ENCODE results near the gene DNAH8. TPM values are rescaled to one million over a fixed set of nuclear protein-coding genes. Genes with fewer than 3 reads are reported as not detected.

The DNAH8 gene
- total RNA-seq, 2 experiments from 2014 or later, result 0.04 TPM

DNA sequence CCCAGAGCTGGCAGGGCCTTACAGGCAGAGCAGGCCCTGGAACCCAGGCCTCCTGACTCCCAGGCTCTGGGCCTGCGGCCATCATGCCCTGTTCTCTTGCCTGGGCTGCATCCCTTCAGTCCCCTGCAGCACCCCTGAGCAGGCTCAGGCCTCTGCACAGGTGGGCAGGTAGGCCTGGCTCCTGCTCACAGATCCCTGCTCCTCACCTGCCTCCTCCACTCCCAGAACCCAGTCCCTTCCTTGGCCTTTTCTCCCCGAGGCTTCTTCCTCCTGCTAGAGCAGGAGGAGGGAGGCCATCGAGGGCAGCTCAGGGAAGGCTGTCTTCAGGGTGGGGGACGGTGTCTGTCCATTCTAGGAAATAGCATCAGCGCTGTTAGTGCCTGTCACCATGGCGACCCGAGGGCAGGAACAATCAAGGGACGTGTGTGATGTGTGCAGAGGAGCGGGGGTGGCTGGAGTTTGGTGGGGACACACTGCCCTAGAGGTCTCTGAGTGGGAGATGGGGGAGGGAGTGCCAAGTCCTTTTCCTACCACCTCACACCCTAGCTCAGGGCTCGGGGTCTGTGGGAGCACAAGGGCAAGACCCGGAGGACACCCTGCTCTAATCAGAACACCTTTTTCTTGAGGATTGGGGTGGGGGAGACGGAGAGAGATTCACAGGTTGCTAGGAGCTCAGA lies 360.0 kb downstream of the DNAH8 start:
- CTCF ChIA-PET, result no interaction called here
- POLR2A ChIA-PET, result interaction anchor here (0.6 kb wide), 1 partner anchor 31 kb away, joined by 4 read pairs; no protein-coding TSS in a partner anchor

- POLR2A ChIA-PET, result no interaction called here
These were observed 360.9 kb downstream of the DNAH8 start for GRCh38 chr6:39075807-39076622.

GRCh38 chr6:39076623-39077535 lies 361.8 kb downstream of the DNAH8 start:
- POLR2A ChIA-PET, result no interaction called here
- CTCF ChIA-PET, result no interaction called here

More at GRCh38 chr6:39075807-39076622, 360.9 kb downstream of the DNAH8 start:
- CTCF ChIA-PET, result no interaction called here

GRCh38 chr6:39077882-39078594 lies 362.9 kb downstream of the DNAH8 start:
- CTCF ChIA-PET, result no interaction called here
- POLR2A ChIA-PET, result no interaction called here

GRCh38 chr6:39078695-39079094 lies 363.6 kb downstream of the DNAH8 start:
- CTCF ChIA-PET, result no interaction called here
- POLR2A ChIA-PET, result no interaction called here

- CTCF ChIA-PET, result no interaction called here
- POLR2A ChIA-PET, result no interaction called here
These were observed 364.4 kb downstream of the DNAH8 start for GRCh38 chr6:39079197-39080125.

Other genes with a start within 250 kb of the DNAH8 start
- 1 to 10 TPM; 8.8 to 9.2 TPM for gene BTBD9, start 75.4 kb upstream of the DNAH8 start, total RNA-seq
- gene GLO1, start 12.2 kb upstream of the DNAH8 start, total RNA-seq, result 100 to 1,000 TPM; 179 to 182 TPM

Measured in activated CD8-positive, alpha-beta memory T cell treated with anti-CD3 and anti-CD28 coated beads for 36 hours (primary cell).